Mesothelial cell of epicardium (in vitro differentiated cells): ENCODE data around the gene CHD2. TPM values are rescaled to one million over a fixed set of nuclear protein-coding genes. Genes with fewer than 3 reads are reported as not detected.

ENCODE experiments used
- DNase-seq, 2 experiments: peaks; one replicate each; pipeline ENCODE4 v3.0.0; 2021; ENCODE audit warnings: low spot score in 2 of 2; ENCODE audit not compliant: unreplicated experiment in 2 of 2
- H3K27ac Mint-ChIP-seq: 2 replicates; pipeline ENCODE4 v1.8.0; 2021; ENCODE audit warnings: mixed read lengths
- H3K27me3 Mint-ChIP-seq: 2 replicates; pipeline ENCODE4 v1.8.0; 2021; ENCODE audit warnings: low read depth, mixed read lengths
- H3K36me3 Mint-ChIP-seq: 2 replicates; pipeline ENCODE4 v1.8.0; 2021; ENCODE audit warnings: mixed read lengths
- H3K4me1 Mint-ChIP-seq: 2 replicates; pipeline ENCODE4 v1.8.0; 2021; ENCODE audit warnings: mixed read lengths
- H3K4me3 Mint-ChIP-seq: 2 replicates; pipeline ENCODE4 v1.8.0; 2021; ENCODE audit warnings: mild to moderate bottlenecking, moderate library complexity, mixed read lengths
- H3K9me3 Mint-ChIP-seq: 2 replicates; pipeline ENCODE4 v1.8.0; 2021; ENCODE audit warnings: mixed read lengths
- total RNA-seq: library from RNA; stranded (reverse); gene quantifications from 3 replicates; pipeline ENCODE4 v1.2.1, GENCODE V29; 2021
- TF ChIP-seq, protein P1 (sequence below): fragments of 200-600 bp; sonication (generic); IDR thresholded peaks from one replicate; pipeline ENCODE4 v1.5.0; 2021; ENCODE audit warnings: antibody characterized with exemption; ENCODE audit not compliant: unreplicated experiment

Gene CHD2
- total RNA-seq, 1 donor from 2014 or later = 178 TPM

GRCh38 chr15:93049914-93050578 is 149.9 kb downstream of the CHD2 start:
- Mint-ChIP-seq H3K9me3 (peaks cover 8% of the 10 kb centered on the region), H3K4me3 (no peak overlapping the region), H3K36me3 (peaks cover 55% of the 10 kb centered on the region), H3K27ac (no peak overlapping the region), H3K4me1 (peaks cover 5% of the 10 kb centered on the region), H3K27me3 (no peaks in the 10 kb centered on the region)
- TF ChIP-seq, protein P1, sequence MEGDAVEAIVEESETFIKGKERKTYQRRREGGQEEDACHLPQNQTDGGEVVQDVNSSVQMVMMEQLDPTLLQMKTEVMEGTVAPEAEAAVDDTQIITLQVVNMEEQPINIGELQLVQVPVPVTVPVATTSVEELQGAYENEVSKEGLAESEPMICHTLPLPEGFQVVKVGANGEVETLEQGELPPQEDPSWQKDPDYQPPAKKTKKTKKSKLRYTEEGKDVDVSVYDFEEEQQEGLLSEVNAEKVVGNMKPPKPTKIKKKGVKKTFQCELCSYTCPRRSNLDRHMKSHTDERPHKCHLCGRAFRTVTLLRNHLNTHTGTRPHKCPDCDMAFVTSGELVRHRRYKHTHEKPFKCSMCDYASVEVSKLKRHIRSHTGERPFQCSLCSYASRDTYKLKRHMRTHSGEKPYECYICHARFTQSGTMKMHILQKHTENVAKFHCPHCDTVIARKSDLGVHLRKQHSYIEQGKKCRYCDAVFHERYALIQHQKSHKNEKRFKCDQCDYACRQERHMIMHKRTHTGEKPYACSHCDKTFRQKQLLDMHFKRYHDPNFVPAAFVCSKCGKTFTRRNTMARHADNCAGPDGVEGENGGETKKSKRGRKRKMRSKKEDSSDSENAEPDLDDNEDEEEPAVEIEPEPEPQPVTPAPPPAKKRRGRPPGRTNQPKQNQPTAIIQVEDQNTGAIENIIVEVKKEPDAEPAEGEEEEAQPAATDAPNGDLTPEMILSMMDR = no peak
- DNase-seq = no peak

- Mint-ChIP-seq H3K4me3 (no peak overlapping the region), H3K27me3 (no peaks in the 10 kb centered on the region), H3K4me1 (peaks cover 5% of the 10 kb centered on the region), H3K36me3 (peaks cover 48% of the 10 kb centered on the region), H3K27ac (no peak overlapping the region), H3K9me3 (peaks cover 8% of the 10 kb centered on the region)
- TF ChIP-seq, protein P1 = no peak
- no peak for DNase-seq
Observed at GRCh38 chr15:93050648-93051047, 150.5 kb downstream of the CHD2 start.

DNA sequence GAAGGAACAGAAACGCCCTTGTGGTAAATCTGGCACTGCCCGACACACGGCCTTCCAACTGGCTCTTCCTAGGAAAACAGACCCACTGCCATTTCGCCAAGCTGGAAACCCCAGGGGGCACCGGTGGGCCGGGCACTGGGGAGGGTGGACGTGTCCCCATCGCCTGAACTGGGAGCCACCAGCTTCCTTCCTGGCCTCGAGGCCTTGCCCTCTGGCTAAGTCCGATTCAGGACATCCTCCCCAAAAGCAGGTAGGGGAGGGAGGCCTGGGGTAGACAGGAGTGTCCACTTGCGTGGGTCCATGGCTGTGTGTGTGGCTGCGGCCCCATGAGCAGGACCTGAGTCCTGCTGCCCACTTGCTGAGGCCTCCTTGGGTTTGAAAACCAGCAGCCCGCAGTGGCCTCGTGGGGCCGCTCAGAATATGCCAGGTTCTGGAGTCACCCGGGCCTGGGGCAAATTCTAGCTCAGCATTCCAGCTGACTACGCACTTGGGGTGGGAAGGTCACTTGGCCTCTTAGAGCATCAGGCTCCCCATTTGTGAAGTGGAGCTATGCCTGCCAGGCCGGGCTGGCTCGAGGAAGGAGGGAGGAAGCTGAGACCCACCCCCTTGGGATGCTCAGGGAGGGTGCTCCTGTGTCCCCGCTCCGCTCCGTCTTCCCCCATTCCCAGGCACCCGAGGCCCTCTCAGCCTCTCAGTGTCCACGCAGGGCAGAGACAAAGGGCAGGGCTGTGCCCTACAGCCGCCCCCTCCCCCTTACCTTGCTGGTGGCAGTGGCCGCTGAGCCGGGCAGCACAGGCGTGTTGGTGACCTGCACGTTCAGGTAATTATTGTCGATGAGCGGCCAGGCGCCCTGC is 151.3 kb downstream of the CHD2 start:
- H3K27me3 Mint-ChIP-seq = no peaks in the 10 kb centered on the region
- H3K27ac Mint-ChIP-seq = no peak overlapping the region
- peaks cover 1% of the 10 kb centered on the region for H3K9me3 Mint-ChIP-seq
- TF ChIP-seq, protein P1 = no peak
- no peak overlapping the region for H3K4me3 Mint-ChIP-seq
- peaks cover 5% of the 10 kb centered on the region for H3K4me1 Mint-ChIP-seq
- peaks cover 40% of the 10 kb centered on the region for H3K36me3 Mint-ChIP-seq
- no peak for DNase-seq

DNA sequence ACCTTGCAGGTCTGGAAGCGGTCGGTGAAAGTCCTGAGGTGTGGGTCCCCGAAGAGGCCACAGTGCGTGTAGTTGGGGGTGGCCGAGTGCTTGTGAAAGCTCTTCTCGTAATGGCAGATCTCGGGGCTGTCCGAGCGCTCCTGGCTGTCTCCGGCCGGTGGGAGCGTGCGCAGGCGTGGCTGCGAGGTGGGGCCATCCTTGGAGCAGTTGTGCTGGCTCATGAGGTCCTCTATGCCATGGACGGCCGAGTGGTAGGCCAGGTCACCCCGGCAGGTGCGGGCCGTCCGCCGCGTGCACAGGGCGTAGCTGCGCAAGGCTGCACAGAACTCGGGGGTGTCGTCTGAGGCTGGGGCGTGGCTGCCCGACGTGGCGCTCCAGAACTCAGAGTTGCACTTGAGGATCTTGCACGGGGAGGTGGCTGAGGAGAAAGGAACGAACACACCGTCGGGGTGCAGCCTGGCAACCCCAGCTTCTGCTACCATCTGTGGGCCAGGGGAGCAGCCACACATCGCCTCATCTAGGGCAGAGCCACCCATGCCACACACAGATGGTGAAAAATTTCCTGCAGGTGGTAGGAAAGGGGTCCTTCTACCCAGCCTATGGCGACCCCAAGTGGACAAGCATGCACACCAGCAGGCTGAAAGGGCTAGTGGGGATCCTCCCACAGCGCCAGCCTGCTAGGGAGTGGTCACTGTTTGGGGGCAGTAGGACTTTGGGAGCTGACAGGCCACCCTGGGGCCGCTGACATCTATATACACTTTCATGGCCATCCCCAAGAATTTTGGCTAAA is 152.2 kb downstream of the CHD2 start:
- peaks cover 34% of the 10 kb centered on the region for H3K36me3 Mint-ChIP-seq
- no peaks in the 10 kb centered on the region for H3K9me3 Mint-ChIP-seq
- DNase-seq = no peak
- peaks cover 5% of the 10 kb centered on the region for H3K4me1 Mint-ChIP-seq
- H3K27ac Mint-ChIP-seq = no peak overlapping the region
- no peaks in the 10 kb centered on the region for H3K27me3 Mint-ChIP-seq
- TF ChIP-seq, protein P1 = no peak
- no peak overlapping the region for H3K4me3 Mint-ChIP-seq

DNA sequence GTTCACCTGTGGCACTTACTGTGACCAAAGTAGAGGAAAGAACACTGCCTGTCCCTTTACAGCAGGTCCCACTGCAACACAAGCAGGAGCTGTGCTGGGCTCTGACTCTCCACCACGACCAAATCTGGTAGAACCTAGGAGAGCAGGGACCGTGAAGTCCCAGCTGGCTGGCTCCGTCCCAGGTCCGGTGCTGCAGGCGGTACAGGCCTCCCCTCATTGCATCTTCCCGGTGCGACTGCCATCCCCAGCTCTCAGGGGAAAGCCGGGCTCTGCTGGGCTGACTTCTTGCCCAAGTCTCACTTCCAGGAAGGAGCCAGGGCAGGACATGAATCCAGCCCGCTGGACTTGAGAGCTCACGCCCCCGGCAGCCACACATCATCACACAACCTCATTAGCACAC is 155.1 kb downstream of the CHD2 start:
- Mint-ChIP-seq H3K9me3 (no peaks in the 10 kb centered on the region), H3K27ac (no peak overlapping the region), H3K36me3 (peaks cover 16% of the 10 kb centered on the region), H3K4me3 (no peak overlapping the region), H3K4me1 (no peaks in the 10 kb centered on the region), H3K27me3 (no peaks in the 10 kb centered on the region)
- TF ChIP-seq, protein P1 = no peak
- no peak for DNase-seq
